SK-N-SH treated with all-trans-retinoic acid at 6 μM for 48 hours (cell line): Measurements from ENCODE around the gene SYT8.
"Not testable (repeated sequence)": the region's sequence is repeated elsewhere in the genome, so short reads cannot be mapped to it uniquely, and the experiment has no call there.

Experiments
- CSDC2 ChIP-seq: fragments of 250-450 bp; sonication (Bioruptor Pico); IDR thresholded peaks from 2 replicates; pipeline ENCODE4 v1.5.0; 2020; ENCODE audit warnings: mild to moderate bottlenecking, moderate library complexity
- ESRRG ChIP-seq: fragments of 250-450 bp; sonication (Bioruptor Pico); IDR thresholded peaks from 2 replicates; pipeline ENCODE4 v1.6.1; 2021; ENCODE audit warnings: mild to moderate bottlenecking
- PATZ1 ChIP-seq: fragments of 250-450 bp; sonication (Bioruptor Pico); IDR thresholded peaks from 2 replicates; pipeline ENCODE4 v1.8.0; 2020; ENCODE audit warnings: mild to moderate bottlenecking, moderate library complexity, borderline replicate concordance

- not testable (repeated sequence) for TF ChIP-seq CSDC2, PATZ1, ESRRG (CRISPR knock-in tag)
Observed at GRCh38 chr11:1873813-1874150, 39.0 kb downstream of the SYT8 start.
